Stimulated activated CD4-positive, alpha-beta T cell treated with anti-CD3 and anti-CD28 coated beads, Interleukin-1b, Interleukin-23, amount 100 ng/mL, for 4 hours (primary cell): Measurements from ENCODE around the gene ETS1.
"Not testable (repeated sequence)": the region's sequence is repeated elsewhere in the genome, so short reads cannot be mapped to it uniquely, and the experiment has no call there.

Experiments
- DNase-seq, 2 donors: peaks; one replicate each; pipeline ENCODE4 v3.0.0-alpha.2; 2020; ENCODE audit warnings: low read depth in 2 of 2

The ETS1 gene

GRCh38 chr11:128462922-128463321, 124.4 kb downstream of the ETS1 start:
- no peak for DNase-seq

- DNase-seq = no peak
Observed at GRCh38 chr11:128462189-128462588, 125.2 kb downstream of the ETS1 start.

- DNase-seq = no peak
Observed at GRCh38 chr11:128458321-128458720, 129.0 kb downstream of the ETS1 start.

GRCh38 chr11:128457874-128458273, 129.5 kb downstream of the ETS1 start:
- DNase-seq = no peak

- no peak for DNase-seq
Observed at GRCh38 chr11:128456566-128457268, 130.6 kb downstream of the ETS1 start.

GRCh38 chr11:128455766-128456165, 131.6 kb downstream of the ETS1 start:
- no peak for DNase-seq

- DNase-seq = no peak
Observed at GRCh38 chr11:128453444-128454336, 133.7 kb downstream of the ETS1 start.

GRCh38 chr11:128451652-128452470, 135.5 kb downstream of the ETS1 start:
- DNase-seq = no peak

- no peak for DNase-seq
Observed at GRCh38 chr11:128450882-128451651, 136.3 kb downstream of the ETS1 start.

- DNase-seq = not testable (repeated sequence)
Observed at GRCh38 chr11:128450425-128450824, 136.9 kb downstream of the ETS1 start.

GRCh38 chr11:128448981-128449713, 138.2 kb downstream of the ETS1 start:
- DNase-seq = no peak

- DNase-seq = no peak
Observed at GRCh38 chr11:128448200-128448886, 139.0 kb downstream of the ETS1 start.

GRCh38 chr11:128447233-128447632, 140.1 kb downstream of the ETS1 start:
- no peak for DNase-seq

- DNase-seq = not testable (repeated sequence)
Observed at GRCh38 chr11:128445921-128446320, 141.4 kb downstream of the ETS1 start.

- DNase-seq = no peak
Observed at GRCh38 chr11:128437136-128437535, 150.2 kb downstream of the ETS1 start.

GRCh38 chr11:128434818-128435217, 152.5 kb downstream of the ETS1 start:
- DNase-seq = no peak

- no peak for DNase-seq
Observed at GRCh38 chr11:128434411-128434810, 152.9 kb downstream of the ETS1 start.

- no peak for DNase-seq
Observed at GRCh38 chr11:128432926-128433325, 154.4 kb downstream of the ETS1 start.

GRCh38 chr11:128431931-128432330, 155.4 kb downstream of the ETS1 start:
- no peak for DNase-seq

GRCh38 chr11:128428935-128429334, 158.4 kb downstream of the ETS1 start:
- DNase-seq = no peak
